Measurements from ENCODE around the gene DSC1. TPM values are rescaled to one million over a fixed set of nuclear protein-coding genes. Genes with fewer than 3 reads are reported as not detected.

The DSC1 gene
- total RNA-seq, 1 experiment from 2014 or later, result not detected

- Histone ChIP-seq H3K27ac (ENCODE audit: low read length) (no peak overlapping the region), H3K4me3 (ENCODE audit: low read length) (no peak overlapping the region), H3K36me3 (ENCODE audit: low read depth, low read length) (no peaks in the 10 kb centered on the region), H3K9me2 (replicated peaks; ENCODE audit: low read length) (no peaks in the 10 kb centered on the region), H3K9ac (ENCODE audit: low read length) (no peak overlapping the region), H3K79me2 (ENCODE audit: low read length) (no peaks in the 10 kb centered on the region), H3K4me1 (ENCODE audit: insufficient read depth, low read length) (no peaks in the 10 kb centered on the region), H3F3A (ENCODE audit: low read length, unreplicated experiment) (no peaks in the 10 kb centered on the region), H3K9me3 (ENCODE audit: low read length) (no peaks in the 10 kb centered on the region), H2AFZ (ENCODE audit: low read length) (no peak overlapping the region), H4K20me1 (ENCODE audit: low read length) (no peaks in the 10 kb centered on the region), H3K27me3 (ENCODE audit: low read length) (no peaks in the 10 kb centered on the region), H3K4me2 (ENCODE audit: low read length) (no peak overlapping the region)
- no peak for DNase-seq
- no peak for ATAC-seq
- BruUV-seq (replicated peaks), result no TSS peak
- ChIA-PET CTCF (no interaction called here), POLR2A (ENCODE audit: unreplicated experiment) (no interaction called here)
- TF ChIP-seq EZH2phosphoT487 (IDR thresholded peaks at IDR 0.05; ENCODE audit: borderline replicate concordance, low read length), result no peak
- no peak for TF ChIP-seq EZH2 (IDR thresholded peaks at IDR 0.05; ENCODE audit: low read length, unreplicated experiment)
- no peak for TF ChIP-seq CTCF (conservative IDR thresholded peaks at IDR 0.05; ENCODE audit: low read depth, low read length)
- intact Hi-C loops (cut with micrococcal nuclease), result no loop called here
Observed at GRCh38 chr18:31149351-31149750, 13.3 kb downstream of the DSC1 start.

- no peak for ATAC-seq
- TF ChIP-seq EZH2 (IDR thresholded peaks at IDR 0.05; ENCODE audit: low read length, unreplicated experiment) (no peak), EZH2phosphoT487 (IDR thresholded peaks at IDR 0.05; ENCODE audit: borderline replicate concordance, low read length) (no peak), CTCF (conservative IDR thresholded peaks at IDR 0.05; ENCODE audit: low read depth, low read length) (no peak)
- no peaks in the 10 kb centered on the region for H3K27me3 ChIP-seq (ENCODE audit: low read length)
- H3K4me1 ChIP-seq (ENCODE audit: insufficient read depth, low read length), result no peaks in the 10 kb centered on the region
- no peak for DNase-seq
- H3K9me2 ChIP-seq (replicated peaks; ENCODE audit: low read length), result no peaks in the 10 kb centered on the region
- no peak overlapping the region for H3K9ac ChIP-seq (ENCODE audit: low read length)
- H3F3A ChIP-seq (ENCODE audit: low read length, unreplicated experiment), result no peaks in the 10 kb centered on the region
- H3K36me3 ChIP-seq (ENCODE audit: low read depth, low read length), result no peaks in the 10 kb centered on the region
- intact Hi-C loops (cut with micrococcal nuclease), result no loop called here
- no peaks in the 10 kb centered on the region for H3K9me3 ChIP-seq (ENCODE audit: low read length)
- BruUV-seq (replicated peaks), result no TSS peak
- H3K4me2 ChIP-seq (ENCODE audit: low read length), result no peak overlapping the region
- no peak overlapping the region for H2AFZ ChIP-seq (ENCODE audit: low read length)
- ChIA-PET POLR2A (ENCODE audit: unreplicated experiment) (no interaction called here), CTCF (no interaction called here)
- H3K4me3 ChIP-seq (ENCODE audit: low read length), result no peak overlapping the region
- H3K79me2 ChIP-seq (ENCODE audit: low read length), result no peaks in the 10 kb centered on the region
- no peaks in the 10 kb centered on the region for H4K20me1 ChIP-seq (ENCODE audit: low read length)
- H3K27ac ChIP-seq (ENCODE audit: low read length), result no peak overlapping the region
Observed at GRCh38 chr18:31148600-31148999, 14.1 kb downstream of the DSC1 start.

- Histone ChIP-seq H3K9ac (ENCODE audit: low read length) (no peak overlapping the region), H3K36me3 (ENCODE audit: low read depth, low read length) (no peaks in the 10 kb centered on the region), H3K27ac (ENCODE audit: low read length) (no peak overlapping the region), H3K4me2 (ENCODE audit: low read length) (no peak overlapping the region), H3K4me1 (ENCODE audit: insufficient read depth, low read length) (no peaks in the 10 kb centered on the region), H3K79me2 (ENCODE audit: low read length) (no peaks in the 10 kb centered on the region), H3K4me3 (ENCODE audit: low read length) (no peak overlapping the region), H4K20me1 (ENCODE audit: low read length) (no peaks in the 10 kb centered on the region), H2AFZ (ENCODE audit: low read length) (no peak overlapping the region), H3K9me2 (replicated peaks; ENCODE audit: low read length) (no peaks in the 10 kb centered on the region), H3K27me3 (ENCODE audit: low read length) (no peaks in the 10 kb centered on the region), H3F3A (ENCODE audit: low read length, unreplicated experiment) (no peaks in the 10 kb centered on the region), H3K9me3 (ENCODE audit: low read length) (no peaks in the 10 kb centered on the region)
- no TSS peak for BruUV-seq (replicated peaks)
- TF ChIP-seq EZH2phosphoT487 (IDR thresholded peaks at IDR 0.05; ENCODE audit: borderline replicate concordance, low read length) (no peak), CTCF (conservative IDR thresholded peaks at IDR 0.05; ENCODE audit: low read depth, low read length) (no peak)
- CTCF ChIA-PET, result no interaction called here
- POLR2A ChIA-PET (ENCODE audit: unreplicated experiment), result no interaction called here
- DNase-seq (no peak), ATAC-seq (no peak)
- intact Hi-C loops (cut with micrococcal nuclease), result no loop called here
Observed at GRCh38 chr18:31146809-31147208, 15.8 kb downstream of the DSC1 start.
